Measurements from ENCODE around the gene GIMAP7.
"Not testable (repeated sequence)": the region's sequence is repeated elsewhere in the genome, so short reads cannot be mapped to it uniquely, and the experiment has no call there.

GIMAP7 gene

GRCh38 chr7:150514748-150515222 is at the start of gene GIMAP7:
Gene GIMAP7 (plus strand): TSS chr7:150514872. CDS start chr7:150519975, 5,103 bp downstream.
- no peak for DNase-seq (ENCODE audit: low spot score)

GRCh38 chr7:150464962-150465361 is 49.7 kb upstream of the GIMAP7 start:
- no peak for DNase-seq (ENCODE audit: low spot score)

- no peak for DNase-seq (ENCODE audit: low spot score)
Observed at GRCh38 chr7:150465414-150465813, 49.3 kb upstream of the GIMAP7 start.

- no peak for DNase-seq (ENCODE audit: low spot score)
Observed at GRCh38 chr7:150466477-150466876, 48.2 kb upstream of the GIMAP7 start.

GRCh38 chr7:150468241-150468640 is 46.4 kb upstream of the GIMAP7 start:
- DNase-seq (ENCODE audit: low spot score): no peak

GRCh38 chr7:150471886-150472285 is 42.8 kb upstream of the GIMAP7 start:
- no peak for DNase-seq (ENCODE audit: low spot score)

- no peak for DNase-seq (ENCODE audit: low spot score)
Observed at GRCh38 chr7:150473902-150474301, 40.8 kb upstream of the GIMAP7 start.

GRCh38 chr7:150476285-150476684 is 38.4 kb upstream of the GIMAP7 start:
- DNase-seq (ENCODE audit: low spot score): no peak

- DNase-seq (ENCODE audit: low spot score): no peak
Observed at GRCh38 chr7:150476819-150477631, 37.6 kb upstream of the GIMAP7 start.

- DNase-seq (ENCODE audit: low spot score): no peak
Observed at GRCh38 chr7:150479023-150479716, 35.5 kb upstream of the GIMAP7 start.

GRCh38 chr7:150481186-150481920 is 33.3 kb upstream of the GIMAP7 start:
- DNase-seq (ENCODE audit: low spot score): no peak

GRCh38 chr7:150481922-150482321 is 32.8 kb upstream of the GIMAP7 start:
- DNase-seq (ENCODE audit: low spot score): no peak

- DNase-seq (ENCODE audit: low spot score): not testable (repeated sequence)
Observed at GRCh38 chr7:150483514-150483913, 31.2 kb upstream of the GIMAP7 start.

GRCh38 chr7:150484071-150484470 is 30.6 kb upstream of the GIMAP7 start:
- DNase-seq (ENCODE audit: low spot score): not testable (repeated sequence)

GRCh38 chr7:150487625-150488024 is 27.0 kb upstream of the GIMAP7 start:
- DNase-seq (ENCODE audit: low spot score): no peak

GRCh38 chr7:150489782-150490181 is 24.9 kb upstream of the GIMAP7 start:
- no peak for DNase-seq (ENCODE audit: low spot score)

- not testable (repeated sequence) for DNase-seq (ENCODE audit: low spot score)
Observed at GRCh38 chr7:150493442-150493841, 21.2 kb upstream of the GIMAP7 start.

- DNase-seq (ENCODE audit: low spot score): no peak
Observed at GRCh38 chr7:150502519-150502918, 12.2 kb upstream of the GIMAP7 start.

GRCh38 chr7:150503155-150503554 is 11.5 kb upstream of the GIMAP7 start:
- DNase-seq (ENCODE audit: low spot score): no peak

- DNase-seq (ENCODE audit: low spot score): no peak
Observed at GRCh38 chr7:150503581-150503980, 11.1 kb upstream of the GIMAP7 start.

GRCh38 chr7:150507947-150508602 is 6.6 kb upstream of the GIMAP7 start:
- DNase-seq (ENCODE audit: low spot score): no peak

- no peak for DNase-seq (ENCODE audit: low spot score)
Observed at GRCh38 chr7:150511048-150511447, 3.6 kb upstream of the GIMAP7 start.
